ENCODE measurements around the gene ZNF17.

GRCh38 chr19:57389194-57389729 lies 21.7 kb upstream of the ZNF17 start:
- TF ChIP-seq CTCF (IDR thresholded peaks at IDR 0.05; ENCODE audit: borderline replicate concordance, extremely low read depth, low read length, poor library complexity, severe bottlenecking) (no peak), EZH2 (IDR thresholded peaks at IDR 0.05; ENCODE audit: borderline replicate concordance, low read depth, low read length, severe bottlenecking) (no peak)
